ENCODE data around the gene KNL1. TPM values are rescaled to one million over a fixed set of nuclear protein-coding genes. Genes with fewer than 3 reads are reported as not detected.

KNL1 gene
- total and polyA plus RNA-seq, 2 of the 8 experiments (the other 6 are each of a cell fraction or from before 2014, with no cell fraction given): 4.4 to 22.5 TPM

DNA sequence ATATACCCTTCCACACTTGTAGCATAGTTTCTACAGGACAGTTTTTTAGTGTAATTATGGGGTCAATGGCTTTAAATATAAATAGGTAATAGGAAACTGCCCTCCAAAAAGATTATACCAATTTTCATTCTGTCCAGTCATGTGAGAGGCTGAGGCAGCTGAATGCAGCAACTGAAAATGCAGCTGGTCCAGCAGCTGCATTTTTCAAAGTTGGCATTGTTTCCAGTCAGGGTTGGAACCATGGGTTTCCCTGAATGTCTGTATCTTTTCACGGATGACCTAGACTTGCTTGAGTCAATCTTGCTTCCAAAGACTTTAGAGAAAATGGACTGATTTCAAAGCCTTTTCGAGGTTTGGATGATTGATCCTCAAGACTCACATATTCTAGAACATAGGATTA is 9.9 kb upstream of the KNL1 start:
- Histone ChIP-seq H3K18ac (ENCODE audit: extremely low read depth, low read length) (no peak overlapping the region), H3K4me2 (ENCODE audit: insufficient read depth in 1 of 2, low read depth in 2 of 2, low read length in 2 of 2) (no peak overlapping the region), H2BK120ac (replicated peaks; ENCODE audit: low read depth, low read length) (no peak overlapping the region), H2AFZ (ENCODE audit: low read length) (no peak overlapping the region), H4K91ac (replicated peaks; ENCODE audit: insufficient read length, low read length) (no peak overlapping the region), H2BK15ac (ENCODE audit: low read length) (no peak overlapping the region), H3K56ac (replicated peaks; ENCODE audit: insufficient read length, low read depth, low read length) (no peak overlapping the region), H3K14ac (ENCODE audit: insufficient read length) (no peak overlapping the region), H3K27me3 (replicated peaks in 1 of 4; ENCODE audit: control insufficient read depth in 3 of 4, extremely low read depth in 1 of 4, insufficient read depth in 3 of 4, low read length in 3 of 4) (no peaks in the 10 kb centered on the region), H3K23ac (ENCODE audit: insufficient read length) (no peak overlapping the region), H4K8ac (ENCODE audit: extremely low read depth, insufficient read depth, low read length) (no peak overlapping the region), H3K79me2 (ENCODE audit: control insufficient read depth in 1 of 2, insufficient read depth in 2 of 2, low read length in 2 of 2) (no peaks in the 10 kb centered on the region), H3K9me3 (ENCODE audit: insufficient read depth in 2 of 2, low read depth in 1 of 2, low read length in 1 of 2) (no peaks in the 10 kb centered on the region), H2BK20ac (ENCODE audit: low read length) (no peak overlapping the region), H3K23me2 (ENCODE audit: low read depth, low read length) (no peaks in the 10 kb centered on the region), H2BK12ac (ENCODE audit: low read depth, low read length) (no peak overlapping the region), H4K5ac (ENCODE audit: insufficient read length, low read depth, low read length) (no peak overlapping the region), H2AK5ac (ENCODE audit: low read depth, low read length) (no peak overlapping the region), H3K4me1 (replicated peaks in 1 of 4; ENCODE audit: control insufficient read depth in 3 of 4, insufficient read depth in 4 of 4, low read length in 3 of 4) (no peaks in the 10 kb centered on the region), H3K27ac (ENCODE audit: low read depth, low read length) (no peak overlapping the region), H2BK5ac (ENCODE audit: low read depth, low read length) (no peak overlapping the region), H4K20me1 (replicated peaks in 1 of 2; ENCODE audit: control insufficient read depth in 1 of 2, insufficient read depth in 2 of 2, low read length in 2 of 2) (no peaks in the 10 kb centered on the region), H3K4me3 (ENCODE audit: extremely low read depth in 1 of 4, insufficient read depth in 2 of 4, low read depth in 3 of 4, low read length in 4 of 4) (no peak overlapping the region), H3K9ac (replicated peaks in 1 of 4; ENCODE audit: extremely low read depth in 1 of 4, low read depth in 3 of 4, low read length in 3 of 4) (no peak overlapping the region), H3K4ac (replicated peaks; ENCODE audit: insufficient read length, low read depth, low read length) (no peak overlapping the region), H3K36me3 (ENCODE audit: control insufficient read depth in 2 of 4, insufficient read depth in 4 of 4, low read length in 3 of 4) (no peaks in the 10 kb centered on the region), H3K79me1 (ENCODE audit: low read depth, low read length) (no peaks in the 10 kb centered on the region)
- FAIRE-seq: no peak
- WGBS, 2 experiments (ENCODE audit: extremely low coverage in 1 of 2, insufficient coverage in 1 of 2, insufficient read length in 1 of 2, insufficient replicate concordance in 2 of 2, low coverage in 1 of 2, low lambda C conversion rate in 2 of 2, missing lambda C conversion rate in 1 of 2): 45% methylated on average over 2 of the region's 2 CpGs; no CpG with 5 or more reads in 1 of the 2 experiments
- CTCF ChIA-PET (ENCODE audit: partially characterized antibody): interaction anchor here (0.7 to 1.2 kb wide), 2 partner anchors 106 to 308 kb away, joined by 3 to 5 read pairs; no protein-coding TSS in a partner anchor
- POLR2A ChIA-PET (ENCODE audit: partially characterized antibody): interaction anchor here (0.7 to 1.1 kb wide), 2 partner anchors 9 to 11 kb away, joined by 3 read pairs; partner anchors contain the start of gene KNL1
- no peak for TF ChIP-seq JUN (IDR thresholded peaks at IDR 0.05; ENCODE audit: low read depth, low read length)
- TF ChIP-seq RAD21 (IDR thresholded peaks at IDR 0.05 in 1 of 2, conservative IDR thresholded peaks at IDR 0.05 in 1 of 2; ENCODE audit: low read depth in 2 of 2, low read length in 2 of 2): no peak
- no peak for TF ChIP-seq GABPA (IDR thresholded peaks at IDR 0.05; ENCODE audit: borderline replicate concordance, insufficient read depth, low read length)
- no peak for TF ChIP-seq RBBP5 (IDR thresholded peaks at IDR 0.05; ENCODE audit: borderline replicate concordance, low read depth, low read length)
- no peak for TF ChIP-seq SIX5 (IDR thresholded peaks at IDR 0.05; ENCODE audit: low read depth, low read length)
- TF ChIP-seq CTBP2 (IDR thresholded peaks at IDR 0.05; ENCODE audit: borderline replicate concordance, insufficient read depth, insufficient read length, low read length): no peak
- no peak for TF ChIP-seq SUZ12 (IDR thresholded peaks at IDR 0.05; ENCODE audit: low read length)
- no peak for TF ChIP-seq FOSL1 (IDR thresholded peaks at IDR 0.05; ENCODE audit: insufficient read depth, low read depth, low read length)
- no peak for TF ChIP-seq CBX5 (IDR thresholded peaks at IDR 0.05; ENCODE audit: low read depth, low read length)
- TF ChIP-seq GTF2F1 (IDR thresholded peaks at IDR 0.05; ENCODE audit: borderline replicate concordance, low read depth, low read length): no peak
- TF ChIP-seq BRCA1 (IDR thresholded peaks at IDR 0.05; ENCODE audit: low read depth, low read length): no peak
- no peak for TF ChIP-seq JUND (IDR thresholded peaks at IDR 0.05; ENCODE audit: low read length)
- DNase-seq (ENCODE audit: low read depth in 1 of 2, low spot score in 2 of 2): no peak

Measured in H1 (cell line).